ENCODE results near the gene PCOLCE2.

PCOLCE2 gene

DNA sequence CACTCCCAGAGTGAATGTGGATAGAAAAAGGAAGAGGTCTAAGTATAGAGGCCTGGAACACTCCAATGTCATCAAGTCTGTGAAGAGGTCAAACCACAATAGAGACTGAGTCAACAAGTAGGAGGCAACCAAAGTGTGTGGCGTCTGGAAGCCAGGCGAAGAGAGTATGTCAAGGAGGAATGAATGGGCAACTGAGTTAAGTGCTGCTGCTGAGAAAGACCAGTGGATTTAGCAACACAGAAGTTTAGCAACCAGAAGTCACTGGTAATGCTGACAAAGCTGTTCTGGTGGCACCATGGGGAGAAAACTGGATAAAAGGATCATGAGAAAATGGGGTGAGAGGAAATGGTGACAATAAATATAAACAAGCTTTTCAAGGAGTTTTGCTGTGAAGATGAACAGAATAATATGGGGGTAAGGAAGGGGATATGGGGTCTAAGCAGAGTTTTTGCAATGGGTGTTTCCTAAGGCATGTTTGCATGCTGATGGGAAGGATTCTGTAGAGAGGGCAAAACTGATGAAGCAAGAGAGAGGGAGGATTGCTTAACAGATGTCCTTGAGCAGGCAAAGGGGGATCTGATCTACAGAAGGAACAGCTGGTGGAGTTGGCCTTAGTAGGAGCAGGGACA is 38.4 kb downstream of the PCOLCE2 start:
- Histone ChIP-seq H3F3A (ENCODE audit: control insufficient read depth, insufficient read depth) (no peaks in the 10 kb centered on the region), H3K4me1 (ENCODE audit: control insufficient read depth, low read length) (no peaks in the 10 kb centered on the region), H3K9me2 (replicated peaks; ENCODE audit: control insufficient read depth, low read length) (no peaks in the 10 kb centered on the region), H3K36me3 (ENCODE audit: control insufficient read depth, low read length) (no peaks in the 10 kb centered on the region), H3K27me3 (ENCODE audit: control insufficient read depth, low read length) (peaks cover 16% of the 10 kb centered on the region), H3K4me2 (ENCODE audit: low read length) (no peak overlapping the region), H4K20me1 (ENCODE audit: control insufficient read depth, insufficient read depth, low read depth, low read length) (no peaks in the 10 kb centered on the region), H3K4me3 (ENCODE audit: low read length) (no peak overlapping the region), H3K79me2 (ENCODE audit: control insufficient read depth, low read length) (no peaks in the 10 kb centered on the region), H3K9me3 (ENCODE audit: control insufficient read depth, insufficient read depth, low read length) (no peaks in the 10 kb centered on the region), H3K27ac (ENCODE audit: low read depth, low read length) (no peak overlapping the region)
- TF ChIP-seq, protein P1, sequence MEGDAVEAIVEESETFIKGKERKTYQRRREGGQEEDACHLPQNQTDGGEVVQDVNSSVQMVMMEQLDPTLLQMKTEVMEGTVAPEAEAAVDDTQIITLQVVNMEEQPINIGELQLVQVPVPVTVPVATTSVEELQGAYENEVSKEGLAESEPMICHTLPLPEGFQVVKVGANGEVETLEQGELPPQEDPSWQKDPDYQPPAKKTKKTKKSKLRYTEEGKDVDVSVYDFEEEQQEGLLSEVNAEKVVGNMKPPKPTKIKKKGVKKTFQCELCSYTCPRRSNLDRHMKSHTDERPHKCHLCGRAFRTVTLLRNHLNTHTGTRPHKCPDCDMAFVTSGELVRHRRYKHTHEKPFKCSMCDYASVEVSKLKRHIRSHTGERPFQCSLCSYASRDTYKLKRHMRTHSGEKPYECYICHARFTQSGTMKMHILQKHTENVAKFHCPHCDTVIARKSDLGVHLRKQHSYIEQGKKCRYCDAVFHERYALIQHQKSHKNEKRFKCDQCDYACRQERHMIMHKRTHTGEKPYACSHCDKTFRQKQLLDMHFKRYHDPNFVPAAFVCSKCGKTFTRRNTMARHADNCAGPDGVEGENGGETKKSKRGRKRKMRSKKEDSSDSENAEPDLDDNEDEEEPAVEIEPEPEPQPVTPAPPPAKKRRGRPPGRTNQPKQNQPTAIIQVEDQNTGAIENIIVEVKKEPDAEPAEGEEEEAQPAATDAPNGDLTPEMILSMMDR (IDR thresholded peaks at IDR 0.05; ENCODE audit: low read depth, low read length, poor library complexity, severe bottlenecking): no peak
- no peak for TF ChIP-seq EZH2phosphoT487 (IDR thresholded peaks at IDR 0.05; ENCODE audit: borderline replicate concordance, low read length)

DNA sequence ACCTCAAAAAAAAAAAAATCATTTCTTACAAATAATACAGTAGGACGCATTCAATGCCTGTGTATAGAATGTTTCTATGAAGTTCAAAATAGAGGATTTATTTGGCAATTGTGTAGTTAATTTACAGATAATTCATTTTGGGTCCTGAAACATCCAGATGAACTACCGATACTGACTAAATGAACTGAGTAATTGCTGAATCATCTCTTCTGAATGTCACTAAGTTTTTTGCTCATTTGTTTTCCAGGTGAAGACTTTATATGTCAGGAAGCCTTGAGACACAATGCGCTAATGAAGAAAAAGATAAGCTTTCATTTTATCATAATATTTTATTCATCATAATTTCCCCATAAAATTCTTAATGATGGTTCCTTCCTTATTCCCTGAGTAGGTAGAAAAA is 39.7 kb downstream of the PCOLCE2 start:
- no peaks in the 10 kb centered on the region for H4K20me1 ChIP-seq (ENCODE audit: control insufficient read depth, insufficient read depth, low read depth, low read length)
- no peaks in the 10 kb centered on the region for H3K4me1 ChIP-seq (ENCODE audit: control insufficient read depth, low read length)
- peaks cover 14% of the 10 kb centered on the region for H3K27me3 ChIP-seq (ENCODE audit: control insufficient read depth, low read length)
- no peak overlapping the region for H3K4me3 ChIP-seq (ENCODE audit: low read length)
- H3K79me2 ChIP-seq (ENCODE audit: control insufficient read depth, low read length): no peaks in the 10 kb centered on the region
- H3K9me2 ChIP-seq (replicated peaks; ENCODE audit: control insufficient read depth, low read length): no peaks in the 10 kb centered on the region
- no peaks in the 10 kb centered on the region for H3K36me3 ChIP-seq (ENCODE audit: control insufficient read depth, low read length)
- H3K27ac ChIP-seq (ENCODE audit: low read depth, low read length): no peak overlapping the region
- H3K9me3 ChIP-seq (ENCODE audit: control insufficient read depth, insufficient read depth, low read length): no peaks in the 10 kb centered on the region
- H3F3A ChIP-seq (ENCODE audit: control insufficient read depth, insufficient read depth): no peaks in the 10 kb centered on the region
- no peak overlapping the region for H3K4me2 ChIP-seq (ENCODE audit: low read length)
- no peak for TF ChIP-seq EZH2phosphoT487 (IDR thresholded peaks at IDR 0.05; ENCODE audit: borderline replicate concordance, low read length)
- TF ChIP-seq, protein P1 (IDR thresholded peaks at IDR 0.05; ENCODE audit: low read depth, low read length, poor library complexity, severe bottlenecking): no peak

- Histone ChIP-seq H3K4me1 (ENCODE audit: control insufficient read depth, low read length) (no peaks in the 10 kb centered on the region), H3K4me3 (ENCODE audit: low read length) (no peak overlapping the region), H3K9me2 (replicated peaks; ENCODE audit: control insufficient read depth, low read length) (no peaks in the 10 kb centered on the region), H3K79me2 (ENCODE audit: control insufficient read depth, low read length) (no peaks in the 10 kb centered on the region), H4K20me1 (ENCODE audit: control insufficient read depth, insufficient read depth, low read depth, low read length) (no peaks in the 10 kb centered on the region), H3K27me3 (ENCODE audit: control insufficient read depth, low read length) (peaks cover 9% of the 10 kb centered on the region), H3K9me3 (ENCODE audit: control insufficient read depth, insufficient read depth, low read length) (no peaks in the 10 kb centered on the region), H3K4me2 (ENCODE audit: low read length) (no peak overlapping the region), H3K27ac (ENCODE audit: low read depth, low read length) (no peak overlapping the region), H3F3A (ENCODE audit: control insufficient read depth, insufficient read depth) (no peaks in the 10 kb centered on the region), H3K36me3 (ENCODE audit: control insufficient read depth, low read length) (no peaks in the 10 kb centered on the region)
- TF ChIP-seq, protein P1 (IDR thresholded peaks at IDR 0.05; ENCODE audit: low read depth, low read length, poor library complexity, severe bottlenecking): no peak
- no peak for TF ChIP-seq EZH2phosphoT487 (IDR thresholded peaks at IDR 0.05; ENCODE audit: borderline replicate concordance, low read length)
Measured at GRCh38 chr3:142846779-142847577, 41.9 kb downstream of the PCOLCE2 start.
